Stimulated activated CD8-positive, alpha-beta memory T cell treated with anti-CD3 and anti-CD28 coated beads, Interleukin-15, amount 100 ng/mL, for 1 hour (primary cell): ENCODE measurements around the gene KLHDC8A.
"Not testable (repeated sequence)": the region's sequence is repeated elsewhere in the genome, so short reads cannot be mapped to it uniquely, and the experiment has no call there.

Source experiments
- DNase-seq: peaks from one replicate; pipeline ENCODE4 v3.0.0-alpha.2; 2020; ENCODE audit warnings: low read depth

Gene KLHDC8A, protein sequence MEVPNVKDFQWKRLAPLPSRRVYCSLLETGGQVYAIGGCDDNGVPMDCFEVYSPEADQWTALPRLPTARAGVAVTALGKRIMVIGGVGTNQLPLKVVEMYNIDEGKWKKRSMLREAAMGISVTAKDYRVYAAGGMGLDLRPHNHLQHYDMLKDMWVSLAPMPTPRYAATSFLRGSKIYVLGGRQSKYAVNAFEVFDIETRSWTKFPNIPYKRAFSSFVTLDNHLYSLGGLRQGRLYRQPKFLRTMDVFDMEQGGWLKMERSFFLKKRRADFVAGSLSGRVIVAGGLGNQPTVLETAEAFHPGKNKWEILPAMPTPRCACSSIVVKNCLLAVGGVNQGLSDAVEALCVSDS

GRCh38 chr1:205356440-205357139 is at the start of gene KLHDC8A:
KLHDC8A (minus strand) TSS chr1:205356922; CDS start chr1:205343604, 13,318 bp downstream.
- no peak for DNase-seq

DNA sequence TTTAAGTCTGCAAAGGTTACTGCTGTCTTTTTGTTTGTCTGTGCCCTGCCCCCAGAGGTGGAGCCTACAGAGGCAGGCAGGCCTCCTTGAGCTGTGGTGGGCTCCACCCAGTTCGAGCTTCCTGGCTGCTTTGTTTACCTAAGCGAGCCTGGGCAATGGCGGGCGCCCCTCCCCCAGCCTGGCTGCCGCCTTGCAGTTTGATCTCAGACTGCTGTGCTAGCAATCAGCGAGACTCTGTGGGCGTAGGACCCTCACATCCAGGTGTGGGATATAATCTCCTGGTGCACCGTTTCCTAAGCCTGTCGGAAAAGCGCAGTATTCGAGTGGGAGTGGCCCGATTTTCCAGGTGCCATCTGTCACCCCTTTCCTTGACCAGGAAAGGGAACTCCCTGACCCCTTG is 49.5 kb upstream of the KLHDC8A start:
- not testable (repeated sequence) for DNase-seq

DNA sequence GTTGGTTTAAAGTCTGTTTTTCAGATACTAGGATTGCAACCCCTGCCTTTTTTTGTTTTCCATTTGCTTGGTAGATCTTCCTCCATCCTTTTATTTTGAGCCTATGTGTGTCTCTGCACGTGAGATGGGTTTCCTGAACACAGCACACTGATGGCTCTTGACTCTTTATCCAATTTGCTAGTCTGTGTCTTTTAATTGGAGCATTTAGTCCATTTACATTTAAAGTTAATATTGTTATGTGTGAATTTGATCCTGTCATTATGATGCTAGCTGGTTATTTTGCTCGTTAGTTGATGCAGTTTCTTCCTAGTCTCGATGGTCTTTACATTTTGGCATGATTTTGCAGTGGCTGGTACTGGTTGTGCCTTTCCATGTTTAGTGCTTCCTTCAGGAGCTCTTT is 47.8 kb upstream of the KLHDC8A start:
- DNase-seq: not testable (repeated sequence)

DNA sequence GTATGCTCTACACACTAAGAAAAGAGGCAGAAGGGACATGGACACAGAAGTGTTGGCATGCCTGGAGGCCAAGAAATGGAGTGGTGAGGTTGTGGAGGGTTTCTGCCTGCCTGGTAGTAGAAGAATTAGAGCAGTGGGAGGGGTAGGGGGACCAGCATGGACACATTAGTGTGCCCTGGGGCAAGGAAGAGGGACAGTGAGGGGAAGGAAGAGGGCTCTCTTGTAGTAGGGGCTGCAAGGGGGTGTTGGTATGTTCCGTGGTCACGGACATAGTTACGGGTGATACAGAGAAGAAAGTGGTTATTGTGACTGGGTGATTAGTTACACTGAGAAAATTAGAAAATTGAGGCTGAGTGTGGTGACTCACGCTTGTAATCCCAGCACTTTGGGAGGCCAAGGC is 41.9 kb upstream of the KLHDC8A start:
- DNase-seq: no peak

GRCh38 chr1:205396967-205397616 is 40.4 kb upstream of the KLHDC8A start:
- DNase-seq: no peak

DNA sequence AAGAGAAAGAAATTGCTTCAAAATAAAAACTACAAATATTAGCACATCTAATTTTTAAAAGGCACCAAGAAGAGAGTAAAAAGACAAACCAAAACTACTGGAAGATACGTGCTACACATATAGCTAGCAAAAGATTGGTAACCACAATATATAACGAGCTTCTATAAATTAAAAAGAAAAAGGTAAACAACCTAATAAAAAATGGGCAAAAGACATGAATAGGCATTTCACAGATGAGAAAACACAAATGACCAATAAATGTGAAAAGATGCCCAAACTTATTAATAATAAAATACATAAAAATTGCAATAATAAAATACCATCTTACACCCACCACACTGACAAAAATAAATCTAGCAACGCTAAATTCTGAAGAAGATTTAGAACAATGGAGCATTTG is 38.9 kb upstream of the KLHDC8A start:
- DNase-seq: no peak

GRCh38 chr1:205392650-205393049 is 35.9 kb upstream of the KLHDC8A start:
- DNase-seq: no peak

GRCh38 chr1:205391386-205391785 is 34.7 kb upstream of the KLHDC8A start:
- no peak for DNase-seq

DNA sequence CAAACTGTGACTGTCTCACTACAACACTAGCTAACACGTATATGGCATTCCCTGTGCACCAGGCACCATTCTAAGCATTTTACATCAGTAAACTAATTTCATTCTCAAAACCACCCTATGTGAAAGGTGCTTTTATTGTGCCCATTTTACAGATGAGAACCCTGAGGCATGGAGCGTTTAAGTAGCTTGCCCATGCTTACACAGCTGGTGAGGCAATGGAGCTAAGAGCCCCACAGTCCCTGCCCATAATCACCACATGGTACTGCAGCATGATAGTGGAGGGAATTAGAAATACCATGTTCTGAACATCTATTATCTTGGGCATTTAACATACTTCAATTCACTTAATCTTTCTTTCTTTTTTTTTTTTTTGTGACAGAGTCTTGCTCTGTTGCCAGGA is 31.1 kb upstream of the KLHDC8A start:
- no peak for DNase-seq

- not testable (repeated sequence) for DNase-seq
These were observed 26.3 kb upstream of the KLHDC8A start for GRCh38 chr1:205382990-205383389.

DNA sequence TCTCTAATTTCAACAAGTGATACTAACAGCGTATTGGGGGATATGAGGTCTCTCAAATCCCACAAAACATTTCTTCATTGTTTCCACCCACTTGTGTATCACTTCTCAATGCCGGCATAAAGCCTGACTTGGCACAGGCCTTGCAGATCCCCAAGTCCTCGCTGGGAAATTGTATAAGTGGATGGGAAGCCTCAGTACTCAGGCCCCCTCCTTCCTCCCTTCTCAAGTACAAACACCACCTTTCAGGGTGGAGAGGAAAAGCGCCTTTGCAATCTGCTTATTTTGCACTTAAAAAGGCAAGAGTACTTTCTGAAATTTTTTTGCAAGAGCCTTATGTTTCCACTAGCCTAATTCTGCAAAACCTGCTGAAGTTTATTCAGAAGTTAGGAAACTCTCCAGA is 25.8 kb upstream of the KLHDC8A start:
- no peak for DNase-seq

DNA sequence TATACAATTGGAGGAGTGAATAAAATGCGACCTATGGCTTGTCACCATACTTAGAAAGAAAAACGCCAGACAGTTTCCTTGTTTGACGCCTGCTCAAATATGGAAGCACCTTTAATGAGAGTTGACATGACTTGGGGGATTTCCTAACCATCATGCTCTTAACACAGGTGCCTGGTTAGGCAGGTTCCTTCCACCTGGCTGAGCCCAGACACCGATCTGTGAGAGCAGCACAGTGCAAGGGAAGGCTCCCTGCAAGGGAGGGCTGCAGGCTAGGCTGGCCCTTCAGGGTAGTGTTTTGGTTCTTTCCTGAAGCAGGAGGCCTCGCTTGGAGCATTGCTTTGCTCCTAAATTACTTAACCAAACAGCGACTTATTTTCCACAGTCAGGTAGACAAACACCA is 24.6 kb upstream of the KLHDC8A start:
- DNase-seq: no peak

GRCh38 chr1:205380882-205381281 is 24.2 kb upstream of the KLHDC8A start:
- no peak for DNase-seq

DNA sequence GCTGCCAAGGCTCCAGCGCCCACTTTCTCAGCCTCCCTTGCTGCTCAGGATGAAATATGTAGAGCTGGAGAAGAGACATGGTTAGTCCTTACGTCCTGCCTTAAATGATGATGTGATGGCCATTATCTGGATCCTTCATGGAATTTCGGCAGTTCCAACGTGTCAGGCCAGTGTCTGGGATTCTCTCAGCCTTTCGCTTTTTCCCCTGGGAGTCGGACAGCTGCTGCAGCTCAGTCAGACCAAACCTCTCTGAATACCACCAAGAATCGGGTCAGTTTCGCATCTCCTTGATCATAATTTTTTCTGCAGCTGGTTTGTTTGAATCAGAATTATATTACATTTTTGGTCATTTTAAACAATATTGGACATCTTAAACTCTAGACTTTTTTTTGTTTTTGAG is 22.3 kb upstream of the KLHDC8A start:
- DNase-seq: no peak

- DNase-seq: no peak
These were observed 20.6 kb upstream of the KLHDC8A start for GRCh38 chr1:205377355-205377754.

GRCh38 chr1:205376739-205377138 is 20.0 kb upstream of the KLHDC8A start:
- DNase-seq: no peak

- DNase-seq: no peak
These were observed 19.3 kb upstream of the KLHDC8A start for GRCh38 chr1:205375835-205376545.

- no peak for DNase-seq
These were observed 17.7 kb upstream of the KLHDC8A start for GRCh38 chr1:205374210-205375078.

DNA sequence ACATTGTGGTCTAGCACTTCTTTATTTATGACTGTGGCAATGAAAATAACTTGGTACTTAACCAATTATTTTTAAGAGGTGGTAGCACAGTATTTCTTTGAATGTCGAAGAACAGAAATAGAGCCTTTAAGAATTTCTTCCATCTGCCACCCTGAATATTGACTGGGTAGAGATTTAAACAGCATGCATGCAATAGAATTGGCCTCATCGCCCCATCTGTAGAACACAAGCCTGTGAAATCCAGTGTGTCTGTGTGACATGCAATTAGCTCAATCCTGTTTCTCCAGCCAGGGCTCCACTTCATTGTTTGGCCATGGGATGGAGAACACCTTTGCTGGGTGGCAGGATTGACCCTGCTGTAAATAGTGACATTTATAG is 17.1 kb upstream of the KLHDC8A start:
- DNase-seq: no peak

DNA sequence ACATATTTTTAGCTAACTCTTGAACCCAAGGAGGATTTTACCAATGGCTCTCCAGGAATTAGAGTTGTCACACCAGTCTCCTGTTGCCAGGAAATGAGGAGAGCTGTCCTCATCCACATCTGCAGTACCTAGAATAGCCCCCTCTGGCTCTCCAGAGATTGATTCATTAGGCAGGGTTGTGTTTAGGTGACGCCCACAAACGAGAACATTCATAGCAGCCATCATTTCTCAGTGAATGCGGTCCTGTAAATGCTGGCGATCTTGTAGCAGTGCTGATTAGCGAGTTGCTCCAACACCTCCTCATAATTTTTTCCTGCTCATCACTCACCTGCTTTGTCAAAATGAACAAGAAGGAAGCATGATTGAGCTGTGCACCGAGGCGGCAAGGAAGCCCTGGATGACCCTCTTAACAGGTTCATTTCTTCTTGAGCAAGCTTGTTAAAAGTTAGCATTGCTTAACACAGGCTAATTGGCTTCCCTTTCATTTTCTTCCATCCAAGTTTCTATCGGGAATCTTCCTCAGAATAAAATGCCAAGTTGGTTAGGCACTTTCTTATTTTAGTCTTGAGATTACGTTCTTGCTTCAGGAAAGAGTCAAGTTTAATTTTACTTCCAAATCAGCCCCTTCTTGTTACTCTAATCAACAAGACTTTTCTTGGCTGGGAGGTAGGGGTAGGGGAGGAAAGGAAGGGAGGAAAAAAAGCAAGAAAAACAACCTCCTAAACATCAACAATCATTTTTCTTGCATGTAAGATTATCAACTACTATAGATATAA is 16.5 kb upstream of the KLHDC8A start:
- DNase-seq: no peak
